OCI-LY3 (cell line): ENCODE measurements around the gene MTHFR.

Experiments used
- EZH2phosphoT487 ChIP-seq: fragments of 200-600 bp; shearing (Covaris generic); IDR thresholded peaks from 2 replicates; pipeline ENCODE4 v1.6.1; 2018; ENCODE audit warnings: antibody characterized with exemption, mixed run types, low read depth
- TF ChIP-seq, protein P1 (sequence below): fragments of 200-600, 300-600 bp; sonication (generic); IDR thresholded peaks from 2 replicates; pipeline ENCODE4 v1.5.1; 2014; ENCODE audit warnings: antibody characterized with exemption, low read length, low read depth

DNA sequence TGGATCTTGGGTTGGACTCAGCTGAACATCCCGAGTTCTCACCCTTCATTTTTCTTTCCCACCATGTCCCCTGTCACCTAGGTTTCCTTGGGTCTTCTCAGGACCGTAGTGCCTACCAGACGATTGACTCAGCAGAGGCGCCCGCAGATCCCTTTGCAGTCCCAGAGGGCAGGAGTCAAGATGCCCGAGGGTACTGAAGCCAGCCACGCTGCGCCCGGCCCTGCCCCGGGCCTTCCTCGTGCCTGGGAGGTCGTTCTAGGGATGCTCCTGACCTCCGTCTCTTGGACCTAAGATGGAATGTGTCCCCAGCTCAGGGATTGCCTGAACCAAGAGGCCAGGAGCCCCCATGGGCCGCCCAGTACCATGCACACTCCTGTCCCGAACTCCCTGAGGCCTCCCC lies 55.8 kb downstream of the MTHFR start:
- TF ChIP-seq, protein P1, sequence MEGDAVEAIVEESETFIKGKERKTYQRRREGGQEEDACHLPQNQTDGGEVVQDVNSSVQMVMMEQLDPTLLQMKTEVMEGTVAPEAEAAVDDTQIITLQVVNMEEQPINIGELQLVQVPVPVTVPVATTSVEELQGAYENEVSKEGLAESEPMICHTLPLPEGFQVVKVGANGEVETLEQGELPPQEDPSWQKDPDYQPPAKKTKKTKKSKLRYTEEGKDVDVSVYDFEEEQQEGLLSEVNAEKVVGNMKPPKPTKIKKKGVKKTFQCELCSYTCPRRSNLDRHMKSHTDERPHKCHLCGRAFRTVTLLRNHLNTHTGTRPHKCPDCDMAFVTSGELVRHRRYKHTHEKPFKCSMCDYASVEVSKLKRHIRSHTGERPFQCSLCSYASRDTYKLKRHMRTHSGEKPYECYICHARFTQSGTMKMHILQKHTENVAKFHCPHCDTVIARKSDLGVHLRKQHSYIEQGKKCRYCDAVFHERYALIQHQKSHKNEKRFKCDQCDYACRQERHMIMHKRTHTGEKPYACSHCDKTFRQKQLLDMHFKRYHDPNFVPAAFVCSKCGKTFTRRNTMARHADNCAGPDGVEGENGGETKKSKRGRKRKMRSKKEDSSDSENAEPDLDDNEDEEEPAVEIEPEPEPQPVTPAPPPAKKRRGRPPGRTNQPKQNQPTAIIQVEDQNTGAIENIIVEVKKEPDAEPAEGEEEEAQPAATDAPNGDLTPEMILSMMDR, result no peak
- no peak for TF ChIP-seq EZH2phosphoT487
